NCI-H345 treated with DMSO at 0.1 percent for 48 hours (cell line): ENCODE measurements around the gene SUDS3.
A peak's percentile ranks its signal among the peaks of the same experiment; 100 is the strongest.

Experiments used
- DNase-seq: peaks from one replicate; lab custom pipeline; 2025; ENCODE audit not compliant: unreplicated experiment; lab: John Stamatoyannopoulos, UW

SUDS3 gene

GRCh38 chr12:118356809-118357256, 19.5 kb upstream of the SUDS3 start:
- DNase-seq: no peak

- no peak for DNase-seq
Observed at GRCh38 chr12:118357257-118358007, 18.9 kb upstream of the SUDS3 start.

- DNase-seq: no peak
Observed at GRCh38 chr12:118358008-118358359, 18.4 kb upstream of the SUDS3 start.

GRCh38 chr12:118358612-118359540, 17.5 kb upstream of the SUDS3 start:
- DNase-seq: no peak

- DNase-seq: no peak
Observed at GRCh38 chr12:118359541-118359915, 16.8 kb upstream of the SUDS3 start.

GRCh38 chr12:118361092-118361404, 15.3 kb upstream of the SUDS3 start:
- DNase-seq: no peak

GRCh38 chr12:118361889-118362288, 14.5 kb upstream of the SUDS3 start:
- no peak for DNase-seq

- DNase-seq: no peak
Observed at GRCh38 chr12:118368821-118369220, 7.5 kb upstream of the SUDS3 start.

GRCh38 chr12:118370601-118371000, 5.8 kb upstream of the SUDS3 start:
- DNase-seq: no peak

GRCh38 chr12:118371321-118372282, 4.8 kb upstream of the SUDS3 start:
- no peak for DNase-seq

- DNase-seq: peak; percentile 95
Observed at GRCh38 chr12:118372541-118373495, 3.5 kb upstream of the SUDS3 start, which contains the start of gene TAOK3. TAOK3 (minus strand) TSS chr12:118372907; CDS start chr12:118255567, 117,340 bp downstream.

GRCh38 chr12:118373616-118374015, 2.7 kb upstream of the SUDS3 start:
- no peak for DNase-seq

GRCh38 chr12:118374126-118374725, 2.1 kb upstream of the SUDS3 start:
- DNase-seq: no peak

GRCh38 chr12:118374909-118375308, 1.4 kb upstream of the SUDS3 start:
- no peak for DNase-seq

GRCh38 chr12:118375348-118375747, 1.0 kb upstream of the SUDS3 start:
- no peak for DNase-seq

- DNase-seq: peak; percentile 19
Observed at GRCh38 chr12:118377021-118377883, 897 bp downstream of the SUDS3 start.

- peak; percentile 25 for DNase-seq
Observed at GRCh38 chr12:118377884-118378470, 1.6 kb downstream of the SUDS3 start.

- DNase-seq: no peak
Observed at GRCh38 chr12:118391424-118391823, 15.1 kb downstream of the SUDS3 start.
